ENCODE measurements around the gene PNPLA7.

GRCh38 chr9:137411645-137412380 is 138.4 kb downstream of the PNPLA7 start:
- no peak for TF ChIP-seq CTCF (IDR thresholded peaks at IDR 0.05)
- no peak for TF ChIP-seq POLR2A (IDR thresholded peaks at IDR 0.05)
